Measurements from ENCODE around the gene SPATA2L.

GRCh38 chr16:89712274-89712781, 10.8 kb upstream of the SPATA2L start:
- TF ChIP-seq POLR2A (IDR thresholded peaks at IDR 0.05; ENCODE audit: low read depth, low read length), result no peak
- no peak for TF ChIP-seq SPI1 (IDR thresholded peaks at IDR 0.05; ENCODE audit: low read depth, low read length)
- TF ChIP-seq POLR2AphosphoS5 (IDR thresholded peaks at IDR 0.05; ENCODE audit: low read depth, low read length), result no peak
- TF ChIP-seq TAF1 (IDR thresholded peaks at IDR 0.05; ENCODE audit: low read depth, low read length), result no peak
